ENCODE measurements around the gene SAXO2.
"Not testable (repeated sequence)": the region's sequence is repeated elsewhere in the genome, so short reads cannot be mapped to it uniquely, and the experiment has no call there.

The SAXO2 gene

GRCh38 chr15:82314769-82315518, 52.3 kb downstream of the SAXO2 start:
- DNase-seq: no peak

- DNase-seq: no peak
Measured at GRCh38 chr15:82315519-82316246, 53.1 kb downstream of the SAXO2 start.

GRCh38 chr15:82316247-82317090, 53.9 kb downstream of the SAXO2 start:
- not testable (repeated sequence) for DNase-seq

- no peak for DNase-seq
Measured at GRCh38 chr15:82317091-82317489, 54.5 kb downstream of the SAXO2 start.

- DNase-seq: not testable (repeated sequence)
Measured at GRCh38 chr15:82317516-82317915, 54.9 kb downstream of the SAXO2 start.

GRCh38 chr15:82318281-82318680, 55.7 kb downstream of the SAXO2 start:
- DNase-seq: not testable (repeated sequence)

GRCh38 chr15:82319522-82320278, 57.1 kb downstream of the SAXO2 start:
- DNase-seq: not testable (repeated sequence)

- DNase-seq: not testable (repeated sequence)
Measured at GRCh38 chr15:82320861-82321260, 58.2 kb downstream of the SAXO2 start.

GRCh38 chr15:82322488-82322887, 59.9 kb downstream of the SAXO2 start:
- DNase-seq: not testable (repeated sequence)

- DNase-seq: not testable (repeated sequence)
Measured at GRCh38 chr15:82324831-82325230, 62.2 kb downstream of the SAXO2 start.

- DNase-seq: not testable (repeated sequence)
Measured at GRCh38 chr15:82325646-82326045, 63.0 kb downstream of the SAXO2 start.

GRCh38 chr15:82326896-82327295, 64.3 kb downstream of the SAXO2 start:
- not testable (repeated sequence) for DNase-seq

GRCh38 chr15:82327372-82327771, 64.8 kb downstream of the SAXO2 start:
- not testable (repeated sequence) for DNase-seq

GRCh38 chr15:82329039-82329438, 66.4 kb downstream of the SAXO2 start:
- DNase-seq: not testable (repeated sequence)

- DNase-seq: not testable (repeated sequence)
Measured at GRCh38 chr15:82330921-82331320, 68.3 kb downstream of the SAXO2 start.

GRCh38 chr15:82331576-82332304, 69.1 kb downstream of the SAXO2 start:
- DNase-seq: not testable (repeated sequence)

- not testable (repeated sequence) for DNase-seq
Measured at GRCh38 chr15:82332711-82333602, 70.3 kb downstream of the SAXO2 start.

GRCh38 chr15:82333603-82334553, 71.3 kb downstream of the SAXO2 start:
- DNase-seq: not testable (repeated sequence)

Measured in kidney glomerular epithelial cell (primary cell).